Large intestine (tissue), 3 donors: ENCODE data around the gene CLEC2B. TPM values are rescaled to one million over a fixed set of nuclear protein-coding genes. Genes with fewer than 3 reads are reported as not detected.

Experiments
- DNase-seq, 2 donors: peaks; one replicate each; pipeline versions ENCODE4 v3.0.0 to v3.0.0-alpha.2; 2013
- H3K27ac ChIP-seq: one replicate; pipeline ENCODE4 v1.5.1; 2013; ENCODE audit warnings: low read length
- H3K27me3 ChIP-seq: 2 replicates; pipeline ENCODE4 v1.6.1; 2013; ENCODE audit warnings: low read length; ENCODE audit not compliant: control insufficient read depth, insufficient read depth
- H3K36me3 ChIP-seq: 2 replicates; pipeline ENCODE4 v1.6.1; 2013; ENCODE audit warnings: low read length; ENCODE audit not compliant: control insufficient read depth, insufficient read depth
- H3K4me1 ChIP-seq: one replicate; pipeline ENCODE4 v1.6.1; 2013; ENCODE audit warnings: low read length; ENCODE audit not compliant: control insufficient read depth, insufficient read depth
- H3K4me3 ChIP-seq: one replicate; pipeline ENCODE4 v1.5.1; 2013; ENCODE audit warnings: low read length
- H3K9me3 ChIP-seq: one replicate; pipeline ENCODE4 v1.6.1; 2013; ENCODE audit warnings: mild to moderate bottlenecking, low read depth, low read length, moderate library complexity; ENCODE audit not compliant: control insufficient read depth
- WGBS: methylation state at CpG from one replicate; pipeline ENCODE4 v1.1.5; 2013; ENCODE audit warnings: low lambda C conversion rate; ENCODE audit not compliant: insufficient coverage; 5-methylcytosine and 5-hydroxymethylcytosine counted together
- polyA plus RNA-seq: library from polyadenylated mRNA; unstranded; fragments of 120-200 nt; gene quantifications from one replicate; pipeline ENCODE4 v1.2.1, GENCODE V29; 2013

CLEC2B gene
- polyA plus RNA-seq, 1 donor = 5.2 TPM

GRCh38 chr12:9851050-9851449 is 18.1 kb downstream of the CLEC2B start:
- Histone ChIP-seq H3K4me1 (no peaks in the 10 kb centered on the region), H3K9me3 (no peaks in the 10 kb centered on the region), H3K4me3 (no peak overlapping the region), H3K36me3 (no peaks in the 10 kb centered on the region), H3K27ac (no peak overlapping the region), H3K27me3 (no peaks in the 10 kb centered on the region)
- DNase-seq = no peak
- WGBS = 83% methylated on average over 2 of the region's 5 CpGs

GRCh38 chr12:9848899-9849298 is 20.3 kb downstream of the CLEC2B start:
- WGBS = no CpG with 5 or more reads among the region's 5 CpGs
- no peaks in the 10 kb centered on the region for H3K36me3 ChIP-seq
- no peaks in the 10 kb centered on the region for H3K4me1 ChIP-seq
- no peak overlapping the region for H3K27ac ChIP-seq
- no peaks in the 10 kb centered on the region for H3K9me3 ChIP-seq
- no peaks in the 10 kb centered on the region for H3K27me3 ChIP-seq
- H3K4me3 ChIP-seq = no peak overlapping the region
- DNase-seq = no peak

GRCh38 chr12:9843407-9843806 is 25.7 kb downstream of the CLEC2B start:
- DNase-seq = no peak
- Histone ChIP-seq H3K27ac (no peak overlapping the region), H3K4me1 (no peaks in the 10 kb centered on the region), H3K9me3 (no peaks in the 10 kb centered on the region), H3K36me3 (no peaks in the 10 kb centered on the region), H3K4me3 (no peak overlapping the region), H3K27me3 (no peaks in the 10 kb centered on the region)
- 80% methylated on average over 1 of the region's 3 CpGs for WGBS

- no peak overlapping the region for H3K27ac ChIP-seq
- no peak for DNase-seq
- no peaks in the 10 kb centered on the region for H3K4me1 ChIP-seq
- H3K4me3 ChIP-seq = no peak overlapping the region
- H3K9me3 ChIP-seq = no peaks in the 10 kb centered on the region
- H3K36me3 ChIP-seq = no peaks in the 10 kb centered on the region
- H3K27me3 ChIP-seq = no peaks in the 10 kb centered on the region
- WGBS = 50% methylated on average over 2 of the region's 3 CpGs
Measured at GRCh38 chr12:9831720-9832119, 37.4 kb downstream of the CLEC2B start.

GRCh38 chr12:9829982-9830381 is 39.2 kb downstream of the CLEC2B start:
- Histone ChIP-seq H3K9me3 (no peaks in the 10 kb centered on the region), H3K4me1 (no peaks in the 10 kb centered on the region), H3K4me3 (no peak overlapping the region), H3K27me3 (no peaks in the 10 kb centered on the region), H3K36me3 (no peaks in the 10 kb centered on the region), H3K27ac (no peak overlapping the region)
- DNase-seq = no peak
- 65% methylated on average over 5 of the region's 5 CpGs for WGBS

- Histone ChIP-seq H3K4me1 (no peaks in the 10 kb centered on the region), H3K27ac (no peak overlapping the region), H3K9me3 (no peaks in the 10 kb centered on the region), H3K4me3 (no peak overlapping the region), H3K36me3 (no peaks in the 10 kb centered on the region), H3K27me3 (no peaks in the 10 kb centered on the region)
- DNase-seq = no peak
- no CpG with 5 or more reads among the region's 3 CpGs for WGBS
Measured at GRCh38 chr12:9829483-9829882, 39.7 kb downstream of the CLEC2B start.

GRCh38 chr12:9827209-9827888 is 41.8 kb downstream of the CLEC2B start, which contains the start of gene KLRF1:
TSS of gene KLRF1 (plus strand) at chr12:9827481. CDS start at chr12:9827545, 64 bp downstream.
- H3K27ac ChIP-seq = no peak within 1 kb of the TSS
- H3K4me1 ChIP-seq = no peaks in the 10 kb centered on the region
- H3K27me3 ChIP-seq = no peaks in the 10 kb centered on the region
- no peak within 1 kb of the TSS for H3K4me3 ChIP-seq
- 100% methylated on average over 3 of the region's 3 CpGs for WGBS
- no peak for DNase-seq
- H3K9me3 ChIP-seq = no peaks in the 10 kb centered on the region
- no peaks in the 10 kb centered on the region for H3K36me3 ChIP-seq

GRCh38 chr12:9820281-9820930 is 48.7 kb downstream of the CLEC2B start:
- Histone ChIP-seq H3K27me3 (no peaks in the 10 kb centered on the region), H3K36me3 (no peaks in the 10 kb centered on the region), H3K4me1 (no peaks in the 10 kb centered on the region), H3K27ac (no peak overlapping the region), H3K9me3 (no peaks in the 10 kb centered on the region), H3K4me3 (no peak overlapping the region)
- no CpG with 5 or more reads among the region's 9 CpGs for WGBS
- DNase-seq = no peak

- Histone ChIP-seq H3K27ac (no peak overlapping the region), H3K4me1 (no peaks in the 10 kb centered on the region), H3K4me3 (no peak overlapping the region), H3K9me3 (no peaks in the 10 kb centered on the region), H3K27me3 (peaks cover 3% of the 10 kb centered on the region), H3K36me3 (no peaks in the 10 kb centered on the region)
- WGBS = no CpG with 5 or more reads among the region's 32 CpGs
- DNase-seq = peak in 1 of 2 donors; percentile 5
Measured at GRCh38 chr12:9813821-9814798, 55.0 kb downstream of the CLEC2B start.

GRCh38 chr12:9811621-9812020 is 57.5 kb downstream of the CLEC2B start:
- peaks cover 3% of the 10 kb centered on the region for H3K27me3 ChIP-seq
- no peaks in the 10 kb centered on the region for H3K9me3 ChIP-seq
- H3K36me3 ChIP-seq = no peaks in the 10 kb centered on the region
- no peaks in the 10 kb centered on the region for H3K4me1 ChIP-seq
- H3K4me3 ChIP-seq = no peak overlapping the region
- DNase-seq = no peak
- no peak overlapping the region for H3K27ac ChIP-seq
- 100% methylated on average over 3 of the region's 5 CpGs for WGBS
